Astrocyte (in vitro differentiated cells and primary cell): Measurements from ENCODE around the gene HRAS. TPM values are rescaled to one million over a fixed set of nuclear protein-coding genes. Genes with fewer than 3 reads are reported as not detected.

Source experiments
- DNase-seq: peaks from one replicate; pipeline ENCODE4 v3.0.0-alpha.2; 2010; ENCODE audit warnings: low read depth
- FAIRE-seq: peaks from 2 replicates; lab custom pipeline; 2011; peaks lifted over from hg19 to GRCh38; lab: Jason Lieb, UNC
- H2AFZ ChIP-seq: 2 replicates; pipeline ENCODE4 v1.6.0; 2012; ENCODE audit warnings: low read depth, low read length, inconsistent platforms
- H3K27ac ChIP-seq: 2 replicates; pipeline ENCODE4 v1.5.1; 2011; ENCODE audit warnings: low read depth, low read length, inconsistent platforms
- H3K27me3 ChIP-seq: 2 replicates; pipeline ENCODE4 v1.6.0; 2011; ENCODE audit warnings: low read length, inconsistent platforms; ENCODE audit not compliant: insufficient read depth
- H3K36me3 ChIP-seq: 2 replicates; pipeline ENCODE4 v1.5.1; 2011; ENCODE audit warnings: low read length, inconsistent platforms; ENCODE audit not compliant: insufficient read depth
- H3K4me1 ChIP-seq: 2 replicates; pipeline ENCODE4 v1.5.1; 2011; ENCODE audit warnings: low read length, inconsistent platforms; ENCODE audit not compliant: insufficient read depth
- H3K4me2 ChIP-seq: 2 replicates; pipeline ENCODE4 v1.6.0; 2012; ENCODE audit warnings: low read length, inconsistent platforms
- H3K4me3 ChIP-seq: 2 replicates; pipeline ENCODE4 v1.5.1; 2011; ENCODE audit warnings: low read depth, mild to moderate bottlenecking, low read length, inconsistent platforms; ENCODE audit not compliant: insufficient read depth
- H3K79me2 ChIP-seq: 2 replicates; pipeline ENCODE4 v1.6.0; 2012; ENCODE audit warnings: mild to moderate bottlenecking, low read length, inconsistent platforms; ENCODE audit not compliant: insufficient read depth
- H3K9ac ChIP-seq: 2 replicates; pipeline ENCODE4 v1.6.0; 2012; ENCODE audit warnings: mild to moderate bottlenecking, low read length, inconsistent platforms
- H3K9me3 ChIP-seq: 2 replicates; pipeline ENCODE4 v1.5.1; 2012; ENCODE audit warnings: low read depth, mild to moderate bottlenecking, low read length, inconsistent platforms; ENCODE audit not compliant: insufficient read depth
- H4K20me1 ChIP-seq: 2 replicates; pipeline ENCODE4 v1.6.0; 2012; ENCODE audit warnings: low read length, inconsistent platforms; ENCODE audit not compliant: insufficient read depth
- H3K27ac Mint-ChIP-seq: one replicate; pipeline ENCODE4 v1.8.0; 2021; ENCODE audit warnings: mild to moderate bottlenecking, mixed read lengths; ENCODE audit not compliant: unreplicated experiment
- H3K27me3 Mint-ChIP-seq: one replicate; pipeline ENCODE4 v1.8.0; 2021; ENCODE audit warnings: low read depth, mixed read lengths; ENCODE audit not compliant: unreplicated experiment
- H3K36me3 Mint-ChIP-seq: one replicate; pipeline ENCODE4 v1.8.0; 2021; ENCODE audit warnings: low read depth, mixed read lengths; ENCODE audit not compliant: unreplicated experiment
- H3K4me1 Mint-ChIP-seq: one replicate; pipeline ENCODE4 v1.8.0; 2021; ENCODE audit warnings: low read depth, mixed read lengths; ENCODE audit not compliant: unreplicated experiment
- H3K4me3 Mint-ChIP-seq: one replicate; pipeline ENCODE4 v1.8.0; 2021; ENCODE audit warnings: mild to moderate bottlenecking, moderate library complexity, mixed read lengths; ENCODE audit not compliant: unreplicated experiment
- H3K9me3 Mint-ChIP-seq: one replicate; pipeline ENCODE4 v1.8.0; 2021; ENCODE audit warnings: mild to moderate bottlenecking, mixed read lengths; ENCODE audit not compliant: unreplicated experiment
- EZH2 ChIP-seq: IDR thresholded peaks from 2 replicates; pipeline ENCODE4 v1.6.1; 2012; ENCODE audit warnings: mild to moderate bottlenecking, low read length, inconsistent platforms; ENCODE audit not compliant: insufficient read depth
- total RNA-seq: library from RNA; stranded (reverse); gene quantifications from 2 replicates; pipeline ENCODE4 v1.2.1, GENCODE V29; 2021
- TF ChIP-seq, protein P1 (sequence below): IDR thresholded peaks from 2 replicates; pipeline ENCODE4 v1.5.1; 2011; ENCODE audit warnings: low read depth, mild to moderate bottlenecking, inconsistent platforms, low read length, moderate library complexity; ENCODE audit not compliant: insufficient read depth

HRAS gene
- total RNA-seq, 1 donor from 2014 or later = 84.2 TPM

DNA sequence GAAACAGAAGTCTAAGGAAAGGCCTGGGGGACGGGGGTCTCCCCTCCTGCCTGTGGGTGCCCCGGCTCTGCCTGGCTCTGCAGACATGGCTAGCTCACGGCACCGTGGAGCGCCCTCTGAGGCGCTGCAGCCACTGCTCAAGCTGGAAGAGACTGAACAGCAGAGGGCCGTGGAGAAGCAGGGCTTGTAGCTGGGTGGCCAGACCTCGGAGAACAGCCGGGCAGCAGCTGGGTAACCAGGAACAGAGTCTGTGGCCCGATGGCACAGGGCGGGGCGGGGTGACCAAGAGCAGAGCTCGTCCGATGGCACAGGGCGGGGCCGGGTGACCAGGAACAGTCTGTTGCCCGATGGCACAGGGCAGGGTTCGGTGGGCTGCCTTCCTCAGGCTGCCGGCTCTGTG is 46.4 kb downstream of the HRAS start:
- H3K4me1 Mint-ChIP-seq = no peaks in the 10 kb centered on the region
- Histone ChIP-seq H3K79me2 (peaks cover 17% of the 10 kb centered on the region), H3K27ac (no peak overlapping the region), H3K9ac (no peak overlapping the region), H3K4me2 (no peak overlapping the region), H3K4me1 (no peaks in the 10 kb centered on the region), H3K27me3 (no peaks in the 10 kb centered on the region), H3K9me3 (no peaks in the 10 kb centered on the region), H3K36me3 (no peaks in the 10 kb centered on the region), H3K4me3 (no peak overlapping the region), H4K20me1 (peaks cover 7% of the 10 kb centered on the region), H2AFZ (no peak overlapping the region)
- FAIRE-seq = no peak
- no peaks in the 10 kb centered on the region for H3K9me3 Mint-ChIP-seq
- no peak overlapping the region for H3K4me3 Mint-ChIP-seq
- H3K27me3 Mint-ChIP-seq = no peaks in the 10 kb centered on the region
- TF ChIP-seq, protein P1, sequence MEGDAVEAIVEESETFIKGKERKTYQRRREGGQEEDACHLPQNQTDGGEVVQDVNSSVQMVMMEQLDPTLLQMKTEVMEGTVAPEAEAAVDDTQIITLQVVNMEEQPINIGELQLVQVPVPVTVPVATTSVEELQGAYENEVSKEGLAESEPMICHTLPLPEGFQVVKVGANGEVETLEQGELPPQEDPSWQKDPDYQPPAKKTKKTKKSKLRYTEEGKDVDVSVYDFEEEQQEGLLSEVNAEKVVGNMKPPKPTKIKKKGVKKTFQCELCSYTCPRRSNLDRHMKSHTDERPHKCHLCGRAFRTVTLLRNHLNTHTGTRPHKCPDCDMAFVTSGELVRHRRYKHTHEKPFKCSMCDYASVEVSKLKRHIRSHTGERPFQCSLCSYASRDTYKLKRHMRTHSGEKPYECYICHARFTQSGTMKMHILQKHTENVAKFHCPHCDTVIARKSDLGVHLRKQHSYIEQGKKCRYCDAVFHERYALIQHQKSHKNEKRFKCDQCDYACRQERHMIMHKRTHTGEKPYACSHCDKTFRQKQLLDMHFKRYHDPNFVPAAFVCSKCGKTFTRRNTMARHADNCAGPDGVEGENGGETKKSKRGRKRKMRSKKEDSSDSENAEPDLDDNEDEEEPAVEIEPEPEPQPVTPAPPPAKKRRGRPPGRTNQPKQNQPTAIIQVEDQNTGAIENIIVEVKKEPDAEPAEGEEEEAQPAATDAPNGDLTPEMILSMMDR = no peak
- TF ChIP-seq EZH2 = no peak
- no peak for DNase-seq
- no peak overlapping the region for H3K27ac Mint-ChIP-seq
- H3K36me3 Mint-ChIP-seq = peaks cover 4% of the 10 kb centered on the region

DNA sequence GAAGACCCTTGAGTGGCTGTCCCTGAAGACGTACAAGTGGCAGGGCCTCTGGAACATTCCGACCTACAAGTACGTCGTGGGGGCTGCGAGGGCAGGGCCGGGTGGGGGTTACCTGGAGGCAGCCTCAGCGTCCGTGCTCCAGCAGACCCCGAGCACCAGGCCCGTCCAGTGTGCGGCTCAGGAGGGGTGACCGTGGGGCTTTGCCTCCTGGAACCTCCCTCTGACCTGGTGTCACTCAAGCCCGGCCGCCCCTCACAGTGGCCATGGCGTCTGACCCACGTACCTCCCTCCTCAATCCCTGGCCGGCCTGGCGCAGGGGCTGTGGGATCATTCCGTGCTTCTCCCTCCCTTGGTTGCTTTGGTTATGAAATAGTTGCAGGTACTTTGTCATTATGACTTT is 46.8 kb downstream of the HRAS start:
- H3K79me2 ChIP-seq = peaks cover 21% of the 10 kb centered on the region
- Mint-ChIP-seq H3K27ac (no peak overlapping the region), H3K36me3 (peaks cover 5% of the 10 kb centered on the region), H3K4me1 (no peaks in the 10 kb centered on the region), H3K9me3 (no peaks in the 10 kb centered on the region), H3K4me3 (no peak overlapping the region), H3K27me3 (no peaks in the 10 kb centered on the region)
- H3K36me3 ChIP-seq = no peaks in the 10 kb centered on the region
- FAIRE-seq (no peak), DNase-seq (no peak)
- no peak for TF ChIP-seq EZH2
- TF ChIP-seq, protein P1 = no peak
- no peak overlapping the region for H3K9ac ChIP-seq
- H3K4me3 ChIP-seq = no peak overlapping the region
- no peak overlapping the region for H2AFZ ChIP-seq
- no peak overlapping the region for H3K27ac ChIP-seq
- no peaks in the 10 kb centered on the region for H3K4me1 ChIP-seq
- H3K4me2 ChIP-seq = no peak overlapping the region
- H4K20me1 ChIP-seq = peaks cover 10% of the 10 kb centered on the region
- H3K27me3 ChIP-seq = no peaks in the 10 kb centered on the region
- no peaks in the 10 kb centered on the region for H3K9me3 ChIP-seq

DNA sequence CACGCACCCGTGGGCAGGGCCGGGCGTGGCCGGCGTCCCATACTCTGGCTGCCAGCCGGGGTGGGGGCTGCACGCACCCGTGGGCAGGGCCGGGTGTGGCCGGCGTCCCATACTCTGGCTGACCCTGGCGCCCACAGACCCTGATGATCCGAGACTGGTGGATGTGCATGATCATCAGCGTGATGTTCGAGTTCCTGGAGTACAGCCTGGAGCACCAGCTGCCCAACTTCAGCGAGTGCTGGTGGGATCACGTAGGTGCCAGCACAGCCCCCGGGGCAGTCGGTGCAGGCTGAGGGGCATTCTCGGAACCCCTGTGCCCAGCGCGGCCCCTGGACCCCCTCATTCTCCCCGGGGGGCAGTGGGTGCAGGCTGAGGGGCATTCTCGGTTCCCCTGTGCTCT is 47.3 kb downstream of the HRAS start:
- H3K36me3 Mint-ChIP-seq = peaks cover 5% of the 10 kb centered on the region
- no peaks in the 10 kb centered on the region for H3K9me3 ChIP-seq
- H3K27me3 ChIP-seq = no peaks in the 10 kb centered on the region
- H3K9ac ChIP-seq = no peak overlapping the region
- H3K4me1 ChIP-seq = no peaks in the 10 kb centered on the region
- no peak overlapping the region for H3K27ac Mint-ChIP-seq
- no peak overlapping the region for H3K4me2 ChIP-seq
- no peak overlapping the region for H2AFZ ChIP-seq
- TF ChIP-seq EZH2 = no peak
- TF ChIP-seq, protein P1 = no peak
- DNase-seq (no peak), FAIRE-seq (no peak)
- no peaks in the 10 kb centered on the region for H3K27me3 Mint-ChIP-seq
- no peaks in the 10 kb centered on the region for H3K36me3 ChIP-seq
- no peaks in the 10 kb centered on the region for H3K4me1 Mint-ChIP-seq
- H3K9me3 Mint-ChIP-seq = no peaks in the 10 kb centered on the region
- H3K4me3 ChIP-seq = no peak overlapping the region
- no peak overlapping the region for H3K4me3 Mint-ChIP-seq
- peaks cover 22% of the 10 kb centered on the region for H3K79me2 ChIP-seq
- no peak overlapping the region for H3K27ac ChIP-seq
- peaks cover 10% of the 10 kb centered on the region for H4K20me1 ChIP-seq
